GM12878 (cell line): Measurements from ENCODE around the gene SLC4A8.

Source experiments
- EP300 ChIP-seq, 2 experiments: fragments of 150-350 bp in 1 of 2; IDR thresholded peaks; 2 replicates each; pipeline ENCODE4 v1.6.1; 2011 to 2012; ENCODE audit warnings: low read depth in 2 of 2, low read length in 2 of 2, borderline replicate concordance in 1 of 2, improper control_type of control experiment in 1 of 2, inconsistent platforms in 1 of 2; ENCODE audit not compliant: control insufficient read depth in 1 of 2
- EZH2 ChIP-seq: IDR thresholded peaks from 2 replicates; pipeline ENCODE4 v1.6.1; 2012; ENCODE audit warnings: low read depth, mild to moderate bottlenecking, control low read depth, inconsistent platforms, low read length, borderline replicate concordance; ENCODE audit not compliant: control insufficient read depth
- POLR2A ChIP-seq: IDR thresholded peaks from 2 replicates; pipeline ENCODE4 v1.6.1; 2011; ENCODE audit warnings: low read depth, mild to moderate bottlenecking, low read length
- RELA ChIP-seq: fragments of 450-650 bp; IDR thresholded peaks from 2 replicates; pipeline ENCODE4 v1.8.0; 2014; ENCODE audit warnings: borderline replicate concordance; ENCODE audit not compliant: partially characterized antibody
- TF ChIP-seq, protein P1 (sequence below), 3 experiments: IDR thresholded peaks in 2 of 3; conservative IDR thresholded peaks in 1 of 3; 2 replicates each; pipeline ENCODE4 v1.5.1; 2011; ENCODE audit warnings: low read depth in 3 of 3, low read length in 3 of 3, mild to moderate bottlenecking in 3 of 3, control low read depth in 2 of 3, moderate library complexity in 2 of 3, inconsistent platforms in 1 of 3, mixed read lengths in 1 of 3; ENCODE audit not compliant: control insufficient read depth in 2 of 3, insufficient read depth in 1 of 3; ENCODE audit errors: extremely low read depth in 1 of 3
- TF ChIP-seq, protein P2 (sequence below): IDR thresholded peaks from 2 replicates; pipeline ENCODE4 v1.6.1; 2012; ENCODE audit warnings: mild to moderate bottlenecking, low read depth, low read length

DNA sequence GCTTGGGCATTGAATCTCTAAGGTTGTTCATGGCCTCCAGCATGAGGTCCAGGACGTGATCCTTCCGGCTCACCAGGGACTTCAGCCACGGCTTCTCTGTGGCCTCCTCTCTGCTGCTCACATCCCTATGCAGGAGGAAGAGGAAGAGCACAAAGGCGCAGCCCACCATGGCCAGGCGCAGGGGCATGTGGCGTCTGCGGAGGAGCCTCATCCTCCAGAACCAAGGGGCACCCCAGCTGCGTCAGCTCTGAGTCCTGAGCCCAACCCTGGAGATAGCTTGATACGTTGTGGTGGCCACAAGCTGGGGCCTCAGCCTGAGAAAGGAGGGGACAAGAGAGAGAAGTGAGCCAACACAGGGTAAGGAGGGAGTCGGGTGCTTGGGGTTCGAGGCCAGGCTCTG is 45.1 kb upstream of the SLC4A8 start:
- no peak for TF ChIP-seq EZH2
- TF ChIP-seq, protein P1, sequence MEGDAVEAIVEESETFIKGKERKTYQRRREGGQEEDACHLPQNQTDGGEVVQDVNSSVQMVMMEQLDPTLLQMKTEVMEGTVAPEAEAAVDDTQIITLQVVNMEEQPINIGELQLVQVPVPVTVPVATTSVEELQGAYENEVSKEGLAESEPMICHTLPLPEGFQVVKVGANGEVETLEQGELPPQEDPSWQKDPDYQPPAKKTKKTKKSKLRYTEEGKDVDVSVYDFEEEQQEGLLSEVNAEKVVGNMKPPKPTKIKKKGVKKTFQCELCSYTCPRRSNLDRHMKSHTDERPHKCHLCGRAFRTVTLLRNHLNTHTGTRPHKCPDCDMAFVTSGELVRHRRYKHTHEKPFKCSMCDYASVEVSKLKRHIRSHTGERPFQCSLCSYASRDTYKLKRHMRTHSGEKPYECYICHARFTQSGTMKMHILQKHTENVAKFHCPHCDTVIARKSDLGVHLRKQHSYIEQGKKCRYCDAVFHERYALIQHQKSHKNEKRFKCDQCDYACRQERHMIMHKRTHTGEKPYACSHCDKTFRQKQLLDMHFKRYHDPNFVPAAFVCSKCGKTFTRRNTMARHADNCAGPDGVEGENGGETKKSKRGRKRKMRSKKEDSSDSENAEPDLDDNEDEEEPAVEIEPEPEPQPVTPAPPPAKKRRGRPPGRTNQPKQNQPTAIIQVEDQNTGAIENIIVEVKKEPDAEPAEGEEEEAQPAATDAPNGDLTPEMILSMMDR (IDR thresholded peaks at IDR 0.05 in 2 of 3, conservative IDR thresholded peaks at IDR 0.05 in 1 of 3; ENCODE audit: control insufficient read depth in 2 of 3, extremely low read depth in 1 of 3, insufficient read depth in 1 of 3, low read depth in 3 of 3, low read length in 3 of 3) = no peak
- no peak for TF ChIP-seq RELA
- TF ChIP-seq, protein P2, sequence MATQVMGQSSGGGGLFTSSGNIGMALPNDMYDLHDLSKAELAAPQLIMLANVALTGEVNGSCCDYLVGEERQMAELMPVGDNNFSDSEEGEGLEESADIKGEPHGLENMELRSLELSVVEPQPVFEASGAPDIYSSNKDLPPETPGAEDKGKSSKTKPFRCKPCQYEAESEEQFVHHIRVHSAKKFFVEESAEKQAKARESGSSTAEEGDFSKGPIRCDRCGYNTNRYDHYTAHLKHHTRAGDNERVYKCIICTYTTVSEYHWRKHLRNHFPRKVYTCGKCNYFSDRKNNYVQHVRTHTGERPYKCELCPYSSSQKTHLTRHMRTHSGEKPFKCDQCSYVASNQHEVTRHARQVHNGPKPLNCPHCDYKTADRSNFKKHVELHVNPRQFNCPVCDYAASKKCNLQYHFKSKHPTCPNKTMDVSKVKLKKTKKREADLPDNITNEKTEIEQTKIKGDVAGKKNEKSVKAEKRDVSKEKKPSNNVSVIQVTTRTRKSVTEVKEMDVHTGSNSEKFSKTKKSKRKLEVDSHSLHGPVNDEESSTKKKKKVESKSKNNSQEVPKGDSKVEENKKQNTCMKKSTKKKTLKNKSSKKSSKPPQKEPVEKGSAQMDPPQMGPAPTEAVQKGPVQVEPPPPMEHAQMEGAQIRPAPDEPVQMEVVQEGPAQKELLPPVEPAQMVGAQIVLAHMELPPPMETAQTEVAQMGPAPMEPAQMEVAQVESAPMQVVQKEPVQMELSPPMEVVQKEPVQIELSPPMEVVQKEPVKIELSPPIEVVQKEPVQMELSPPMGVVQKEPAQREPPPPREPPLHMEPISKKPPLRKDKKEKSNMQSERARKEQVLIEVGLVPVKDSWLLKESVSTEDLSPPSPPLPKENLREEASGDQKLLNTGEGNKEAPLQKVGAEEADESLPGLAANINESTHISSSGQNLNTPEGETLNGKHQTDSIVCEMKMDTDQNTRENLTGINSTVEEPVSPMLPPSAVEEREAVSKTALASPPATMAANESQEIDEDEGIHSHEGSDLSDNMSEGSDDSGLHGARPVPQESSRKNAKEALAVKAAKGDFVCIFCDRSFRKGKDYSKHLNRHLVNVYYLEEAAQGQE = no peak
- TF ChIP-seq POLR2A = no peak
- no peak for TF ChIP-seq EP300 (IDR thresholded peaks at IDR 0.05; ENCODE audit: borderline replicate concordance in 1 of 2, control insufficient read depth in 1 of 2, low read depth in 2 of 2, low read length in 2 of 2)
